GM12874 (cell line): ENCODE results near the gene ENOX2.

Experiments used
- CTCF ChIP-seq: IDR thresholded peaks from 2 replicates; pipeline ENCODE4 v1.5.1; 2011; ENCODE audit warnings: low read depth, mild to moderate bottlenecking, control low read depth, low read length, moderate library complexity; ENCODE audit not compliant: insufficient read depth

The ENOX2 gene

GRCh38 chrX:130829526-130830515 is 73.2 kb downstream of the ENOX2 start:
- TF ChIP-seq CTCF, result no peak

- TF ChIP-seq CTCF, result no peak
These were observed 74.4 kb downstream of the ENOX2 start for GRCh38 chrX:130828641-130829040.

GRCh38 chrX:130827648-130828047 is 75.4 kb downstream of the ENOX2 start:
- TF ChIP-seq CTCF, result no peak

GRCh38 chrX:130826249-130826648 is 76.8 kb downstream of the ENOX2 start:
- TF ChIP-seq CTCF, result no peak

- no peak for TF ChIP-seq CTCF
These were observed 77.5 kb downstream of the ENOX2 start for GRCh38 chrX:130825525-130825924.

- no peak for TF ChIP-seq CTCF
These were observed 92.4 kb downstream of the ENOX2 start for GRCh38 chrX:130810561-130810960.

GRCh38 chrX:130805903-130806302 is 97.1 kb downstream of the ENOX2 start:
- TF ChIP-seq CTCF, result no peak
